HG03469 (cell line): ENCODE measurements around the gene AARS1.
"Not testable (repeated sequence)": the region's sequence is repeated elsewhere in the genome, so short reads cannot be mapped to it uniquely, and the experiment has no call there.

Experiments
- ATAC-seq: cut with Tn5 transposase; IDR thresholded peaks from one replicate; pipeline ENCODE4 v1.9.1; 2021; ENCODE audit warnings: mild to moderate bottlenecking, moderate library complexity, moderate number of reproducible peaks; ENCODE audit not compliant: unreplicated experiment

AARS1 gene

DNA sequence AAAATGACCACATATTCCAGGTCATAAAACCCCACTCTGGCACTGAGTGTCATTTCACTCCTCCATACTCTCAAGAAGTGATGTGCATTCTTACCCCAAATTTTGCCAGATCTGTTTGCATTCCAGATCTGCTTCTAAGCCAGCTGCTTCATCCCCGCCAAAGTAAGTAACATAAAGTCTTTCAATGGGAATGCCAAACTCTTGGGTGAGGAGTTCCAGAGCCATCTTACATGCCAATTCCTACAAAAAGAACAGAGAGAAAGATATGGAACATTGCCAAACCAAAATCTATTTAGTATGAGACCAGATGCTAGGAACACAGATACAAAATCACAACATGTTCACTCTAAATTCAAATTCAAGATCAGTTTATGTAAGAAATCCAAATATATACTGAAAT lies 12.9 kb downstream of the AARS1 start:
- ATAC-seq = no peak

DNA sequence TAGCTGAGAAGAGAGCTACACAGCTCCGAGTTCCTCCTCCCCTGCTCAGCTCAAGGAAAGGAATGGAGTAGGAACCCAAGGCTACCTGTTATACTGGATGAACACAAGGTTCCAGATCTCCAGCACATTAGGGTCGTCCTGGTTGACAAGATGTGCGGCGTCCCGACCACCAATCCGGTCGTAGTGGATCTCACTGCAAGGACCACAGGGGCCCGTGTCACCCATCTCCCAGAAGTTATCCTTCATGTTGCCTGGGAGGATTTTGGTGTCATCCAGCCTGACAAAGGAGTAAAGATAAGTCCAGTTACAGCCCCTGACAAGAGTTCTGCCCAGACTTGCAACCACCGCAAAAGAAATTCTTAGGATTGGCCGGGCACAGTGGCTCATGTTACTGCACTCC lies 17.6 kb downstream of the AARS1 start:
- ATAC-seq = no peak

DNA sequence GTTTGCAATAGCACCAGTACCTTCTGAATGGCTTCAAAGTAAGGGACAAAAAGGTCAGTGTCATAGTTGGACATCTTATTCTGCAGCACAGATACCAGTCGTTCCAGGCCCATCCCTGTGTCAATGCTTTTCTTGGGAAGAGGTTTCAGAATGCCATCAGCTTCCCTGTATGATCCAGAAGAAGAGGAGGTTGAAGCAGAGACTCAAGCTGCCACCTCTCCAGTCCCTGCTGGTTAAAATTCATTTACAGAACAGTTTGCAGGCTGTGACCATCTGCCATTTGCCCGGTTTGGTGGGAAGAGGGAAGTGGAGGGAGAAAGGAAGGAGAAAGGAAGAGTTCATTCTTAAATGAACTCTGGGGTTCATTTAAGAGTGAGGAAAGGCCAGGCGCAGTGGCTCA lies 19.1 kb downstream of the AARS1 start:
- ATAC-seq = no peak

DNA sequence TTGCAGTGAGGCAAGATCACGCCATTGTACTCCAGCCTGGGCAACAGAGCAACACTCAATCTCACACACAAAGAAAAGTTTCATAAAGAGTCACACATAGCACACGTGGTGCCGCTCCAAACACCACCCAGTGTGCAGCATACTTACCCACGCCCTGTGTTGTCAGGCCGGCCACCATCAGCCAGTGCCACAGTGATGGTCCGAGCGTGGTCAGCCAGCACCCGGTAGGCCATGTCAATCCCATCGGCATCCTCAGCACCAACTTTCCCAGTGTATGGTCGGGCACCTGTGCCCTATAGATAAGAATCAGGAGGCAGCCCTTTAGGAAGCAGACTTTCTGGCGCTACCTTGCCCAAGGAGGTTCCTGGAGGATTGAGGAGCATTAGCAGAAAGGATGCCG lies 19.8 kb downstream of the AARS1 start:
- ATAC-seq = no peak

DNA sequence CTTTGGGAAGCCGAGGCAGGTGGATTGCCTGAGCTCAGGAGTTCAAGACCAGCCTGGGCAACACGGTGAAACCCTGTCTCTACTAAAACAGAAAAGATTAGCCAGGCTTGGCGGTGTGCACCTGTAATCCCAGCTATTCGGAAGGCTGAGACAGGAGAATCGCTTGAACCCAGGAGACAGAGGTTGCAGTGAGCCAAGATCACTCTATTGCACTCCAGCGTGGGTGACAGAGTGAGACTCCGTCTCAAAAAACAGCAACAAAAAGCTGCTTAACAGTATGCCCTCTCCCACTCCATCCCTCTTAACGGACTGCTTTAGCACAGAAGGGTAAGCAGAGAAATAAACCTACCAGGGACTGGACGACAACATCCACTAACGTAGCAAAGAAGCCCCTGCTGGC lies 21.4 kb downstream of the AARS1 start:
- not testable (repeated sequence) for ATAC-seq

DNA sequence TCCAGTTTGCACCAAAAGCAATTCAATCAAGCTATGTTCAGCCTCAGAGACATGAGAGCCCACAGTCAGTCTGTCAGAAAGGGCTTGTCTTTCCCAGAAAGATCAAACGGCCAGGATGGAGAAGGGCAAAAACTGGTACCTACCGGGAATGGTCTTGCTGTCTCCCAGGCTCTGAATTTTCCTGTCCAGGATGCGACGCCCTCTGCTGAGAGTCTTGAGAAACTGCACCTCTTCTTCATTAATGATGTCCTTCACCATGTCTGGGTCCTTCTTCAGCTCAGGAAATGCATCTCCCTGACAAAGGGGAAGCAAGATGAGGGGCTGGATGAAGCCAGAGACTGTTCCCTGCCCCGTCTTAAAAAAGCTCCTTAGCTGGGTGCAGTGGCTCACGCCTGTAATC lies 21.8 kb downstream of the AARS1 start:
- ATAC-seq = no peak

GRCh38 chr16:70259903-70260302 lies 29.4 kb downstream of the AARS1 start:
- ATAC-seq = not testable (repeated sequence)

GRCh38 chr16:70258946-70259345 lies 30.4 kb downstream of the AARS1 start:
- ATAC-seq = no peak

GRCh38 chr16:70258065-70258464 lies 31.2 kb downstream of the AARS1 start:
- no peak for ATAC-seq

DNA sequence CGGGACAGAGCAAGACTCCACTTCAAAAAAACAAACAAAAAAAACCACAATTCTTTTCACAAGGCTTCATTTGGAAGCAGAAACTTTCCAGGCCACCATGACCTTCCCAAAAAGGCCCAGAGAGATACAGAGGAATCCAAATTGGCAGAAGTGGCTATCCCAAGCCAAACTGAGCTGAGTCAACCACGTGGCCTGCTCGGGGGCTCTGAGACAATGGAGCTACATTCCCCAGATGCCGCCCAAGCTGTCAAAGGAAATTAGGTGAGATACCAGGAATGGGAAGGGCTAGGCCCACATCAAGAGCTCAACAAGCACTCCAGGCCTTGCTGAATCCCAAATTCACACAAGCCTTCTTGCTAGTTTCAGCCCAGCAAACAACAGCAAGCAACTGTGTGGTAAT lies 31.9 kb downstream of the AARS1 start:
- ATAC-seq = no peak

DNA sequence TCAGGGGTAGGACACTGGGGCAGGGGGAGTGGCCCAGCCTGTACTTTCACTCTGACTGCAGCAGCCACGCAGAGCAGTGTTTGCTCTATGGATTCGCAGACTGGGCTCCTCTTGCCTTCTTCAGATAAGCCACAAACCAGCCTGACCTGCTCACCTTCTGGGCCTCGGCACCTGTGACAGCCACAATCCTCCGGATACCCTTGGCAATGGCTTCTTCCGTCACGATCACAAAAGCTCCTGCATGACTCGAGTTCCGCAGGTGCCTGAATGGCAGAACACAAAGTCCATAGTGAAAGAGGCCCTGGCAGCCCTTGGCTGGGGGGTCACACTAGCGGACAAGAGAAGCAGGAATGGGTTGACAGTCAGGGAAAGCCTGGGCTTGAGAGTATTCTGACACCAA lies 33.7 kb downstream of the AARS1 start:
- no peak for ATAC-seq

GRCh38 chr16:70254965-70255286 lies 34.4 kb downstream of the AARS1 start:
- ATAC-seq = no peak

- ATAC-seq = no peak
These were observed 34.9 kb downstream of the AARS1 start for GRCh38 chr16:70254180-70254964.

GRCh38 chr16:70253291-70254106 lies 35.8 kb downstream of the AARS1 start:
- ATAC-seq = no peak

DNA sequence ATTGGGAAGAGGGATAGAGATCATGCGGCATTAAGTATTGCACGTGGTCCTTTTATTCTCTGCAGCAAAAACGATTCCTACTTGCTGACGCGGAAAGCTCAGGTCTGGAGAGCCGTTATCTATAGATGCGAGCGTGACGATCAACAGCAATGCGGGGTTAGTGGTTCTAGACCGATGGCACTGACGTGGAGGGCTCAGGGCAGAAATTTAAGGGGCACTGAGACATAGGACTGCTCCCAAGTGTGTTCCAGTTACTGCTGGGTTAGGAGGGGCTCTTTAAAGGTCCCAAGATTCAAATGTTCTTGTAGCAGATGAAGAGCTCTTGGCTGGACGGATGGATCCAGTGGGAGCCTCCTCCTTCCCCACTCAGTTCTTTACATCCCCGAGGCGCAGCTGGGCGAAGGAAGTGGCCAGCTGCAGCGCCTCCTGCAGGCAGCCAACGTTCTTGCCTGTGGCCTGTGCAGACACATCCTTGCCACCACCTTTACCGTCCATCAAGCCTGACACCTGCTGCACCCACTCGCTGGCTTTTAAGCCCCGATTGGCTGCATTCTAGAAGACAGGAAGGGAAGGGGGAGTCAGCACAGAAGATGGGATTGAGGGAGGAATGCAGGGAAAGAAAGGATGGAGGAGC lies 36.8 kb downstream of the AARS1 start:
- ATAC-seq = no peak

- peak; percentile 65 for ATAC-seq
These were observed 37.5 kb downstream of the AARS1 start, which contains the start of gene EXOSC6 for GRCh38 chr16:70251629-70252354. Gene EXOSC6 (minus strand): TSS chr16:70251940. CDS start chr16:70251900, 40 bp downstream.

- ATAC-seq = peak; percentile 29
These were observed 38.3 kb downstream of the AARS1 start for GRCh38 chr16:70250748-70251628.

DNA sequence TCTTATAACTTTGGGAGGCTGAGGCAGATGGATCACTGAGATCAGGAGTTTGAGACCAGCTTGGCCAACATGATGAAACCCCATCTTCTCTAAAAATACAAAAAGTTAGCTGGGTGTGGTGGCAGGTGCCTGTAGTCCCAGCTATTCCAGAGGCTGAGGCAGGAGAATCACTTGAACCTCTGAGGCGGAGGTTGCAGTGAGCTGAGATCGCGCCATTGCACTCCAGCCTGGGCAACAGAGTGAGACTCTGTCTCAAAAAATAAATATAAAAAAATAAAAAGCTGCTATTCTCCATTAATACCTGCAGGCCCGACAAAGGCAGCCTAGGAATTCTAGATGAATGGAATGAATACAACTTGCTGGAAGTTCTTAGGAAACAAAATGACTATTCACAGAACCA lies 39.6 kb downstream of the AARS1 start:
- ATAC-seq = not testable (repeated sequence)

- not testable (repeated sequence) for ATAC-seq
These were observed 50.5 kb downstream of the AARS1 start for GRCh38 chr16:70238773-70239172.

DNA sequence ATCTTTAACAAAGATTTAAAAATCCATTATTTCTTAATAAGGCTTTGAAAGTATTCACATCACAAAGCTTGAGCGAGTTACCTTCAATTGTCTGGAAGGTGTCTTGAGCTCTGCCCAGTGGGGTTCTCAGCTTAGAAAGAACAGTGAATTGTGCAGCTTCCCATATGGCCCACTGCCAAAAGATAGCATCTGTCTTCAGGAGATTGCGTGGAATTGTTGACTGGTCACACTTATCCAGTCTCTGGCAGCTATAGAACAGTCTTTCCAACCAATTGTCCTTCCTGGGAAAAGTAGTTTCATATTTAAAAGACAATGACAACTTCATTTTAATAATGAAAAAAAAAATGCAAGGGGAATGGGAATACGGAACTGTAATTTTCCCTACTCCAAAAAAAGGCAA lies 57.5 kb downstream of the AARS1 start:
- ATAC-seq = not testable (repeated sequence)
